RKO (cell line): ENCODE data around the gene GPATCH4.
"Not testable (repeated sequence)": the region's sequence is repeated elsewhere in the genome, so short reads cannot be mapped to it uniquely, and the experiment has no call there.

Experiments used
- DNase-seq: peaks from one replicate; pipeline ENCODE4 v3.0.0-alpha.2; 2016; ENCODE audit warnings: low spot score

The GPATCH4 gene

DNA sequence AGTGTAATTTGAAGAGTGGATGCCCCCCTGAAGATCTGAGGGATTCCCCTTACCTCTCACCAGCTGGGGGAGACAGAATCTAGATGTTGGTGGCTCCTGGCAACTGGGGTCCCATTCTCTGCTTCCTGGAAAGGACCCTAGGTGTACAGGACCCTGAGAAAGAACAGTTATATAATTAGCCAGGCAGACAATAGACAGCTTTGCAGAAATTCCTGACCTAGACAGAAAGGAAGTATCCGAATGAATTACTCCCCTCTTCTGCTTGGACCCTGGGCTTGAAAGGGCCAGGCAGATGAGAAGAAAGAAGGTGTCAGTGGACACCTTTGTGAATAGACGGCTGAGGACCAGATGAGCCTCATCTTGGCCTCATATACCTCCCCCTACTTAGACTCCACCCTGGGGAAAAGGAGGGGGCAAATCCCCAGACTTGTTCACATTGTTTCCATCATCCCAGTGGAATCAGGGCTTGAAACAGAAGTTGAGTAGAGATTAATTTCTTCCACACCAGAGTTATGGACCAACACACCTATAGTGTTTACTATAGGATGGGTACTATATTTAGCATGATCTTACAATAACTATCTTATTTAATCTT is 27.1 kb downstream of the GPATCH4 start:
- DNase-seq = no peak

- DNase-seq = no peak
Measured at GRCh38 chr1:156572663-156573018, 28.6 kb downstream of the GPATCH4 start.

GRCh38 chr1:156571919-156572662 is 29.2 kb downstream of the GPATCH4 start, which contains the start of gene IQGAP3:
IQGAP3 (minus strand) TSS chr1:156572565; CDS start chr1:156572529, 36 bp downstream.
- peak; percentile 87 for DNase-seq

GRCh38 chr1:156571261-156571852 is 29.9 kb downstream of the GPATCH4 start:
- peak; percentile 88 for DNase-seq

DNA sequence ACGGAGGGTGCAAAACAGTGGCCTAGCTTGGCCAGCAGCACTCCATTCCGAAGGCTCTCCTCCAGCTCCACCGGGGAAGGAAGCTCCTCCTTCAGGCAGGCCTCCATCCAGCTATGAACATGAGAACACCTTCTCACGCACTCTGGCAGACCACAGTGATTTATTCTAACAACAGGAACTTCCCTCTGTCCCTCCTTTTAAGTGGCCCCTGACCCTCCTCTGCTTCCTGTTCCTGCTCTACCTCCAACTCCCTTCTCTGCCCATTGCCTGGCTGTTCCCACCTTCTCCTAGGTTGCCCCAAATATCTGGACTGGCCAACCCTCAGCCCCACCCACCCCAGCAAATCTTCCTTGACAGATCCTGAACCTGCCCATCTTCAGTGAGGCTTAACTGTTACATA is 34.8 kb downstream of the GPATCH4 start:
- no peak for DNase-seq

DNA sequence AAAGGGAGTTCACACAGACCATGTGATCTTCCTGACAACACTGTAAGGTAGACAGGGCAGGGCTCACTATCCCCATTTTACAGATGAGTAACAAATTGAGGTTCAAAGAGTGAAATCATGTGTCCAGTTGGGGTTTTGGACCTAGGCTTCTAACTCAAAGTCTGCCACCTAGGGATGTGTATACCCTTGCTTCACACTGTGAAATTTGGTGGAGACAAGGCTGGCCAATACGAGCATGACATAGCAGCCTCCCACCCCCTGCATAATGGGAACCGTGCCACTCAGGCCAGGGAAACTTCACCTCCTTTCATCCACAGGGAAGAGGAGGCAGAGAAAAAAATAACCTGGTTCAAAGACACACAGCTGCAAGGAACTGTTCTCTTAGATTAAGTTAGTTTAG is 35.8 kb downstream of the GPATCH4 start:
- DNase-seq = no peak

DNA sequence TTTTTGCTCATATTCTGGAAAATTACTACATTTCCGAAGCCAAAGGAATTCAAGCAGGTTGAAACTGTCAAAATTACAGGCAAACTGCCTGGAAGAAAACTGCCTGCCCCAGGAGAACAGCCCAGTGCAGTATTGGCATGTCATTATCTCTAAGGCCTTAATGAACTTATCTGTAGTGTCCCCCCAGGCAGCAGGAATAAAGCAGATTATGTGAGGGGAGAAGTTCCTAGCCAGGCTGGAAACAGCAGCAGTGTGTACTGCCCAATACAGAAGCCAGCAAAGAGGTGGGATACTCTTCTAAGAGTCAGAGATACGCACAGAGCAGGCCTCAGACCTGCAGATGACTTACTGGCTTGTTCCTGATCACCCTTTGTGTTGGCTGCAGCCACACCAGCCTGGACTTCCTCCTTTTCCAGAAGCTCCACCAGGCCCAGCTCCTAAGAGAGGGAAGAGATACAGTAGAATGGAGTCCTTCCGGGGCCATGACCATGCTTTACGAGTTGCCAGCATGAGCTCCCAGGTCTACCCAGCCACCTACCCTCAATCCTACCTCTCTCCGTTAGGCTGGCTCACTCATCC is 40.6 kb downstream of the GPATCH4 start:
- DNase-seq = no peak

DNA sequence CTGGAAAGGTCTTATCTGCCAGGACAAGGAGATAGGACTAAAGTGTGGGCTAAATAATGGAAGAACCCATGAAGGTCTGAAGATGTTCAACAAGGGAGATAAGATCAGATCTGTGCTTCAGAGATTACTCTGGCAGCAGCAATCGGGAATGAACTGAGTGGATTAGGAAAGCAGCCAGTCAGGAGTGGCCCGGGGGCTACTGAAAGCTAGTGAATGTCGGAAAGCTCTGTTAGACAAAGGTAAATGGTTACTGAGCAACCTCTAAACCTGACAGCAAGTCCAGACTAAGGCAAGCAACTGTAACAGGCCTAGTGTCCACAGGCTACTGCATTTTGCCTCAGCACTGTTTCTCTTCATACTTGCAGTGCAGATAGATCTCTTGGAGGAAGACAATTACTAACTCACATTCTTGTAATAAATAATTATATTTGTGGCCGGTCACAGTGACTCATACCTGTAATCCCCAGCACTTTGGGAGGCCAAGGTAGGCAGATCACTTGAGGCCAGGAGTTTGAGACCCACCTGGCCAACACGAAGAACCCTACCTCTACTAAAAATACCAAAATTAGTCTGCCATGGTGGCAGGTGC is 41.4 kb downstream of the GPATCH4 start:
- DNase-seq = no peak

GRCh38 chr1:156559086-156559796 is 42.0 kb downstream of the GPATCH4 start:
- no peak for DNase-seq

DNA sequence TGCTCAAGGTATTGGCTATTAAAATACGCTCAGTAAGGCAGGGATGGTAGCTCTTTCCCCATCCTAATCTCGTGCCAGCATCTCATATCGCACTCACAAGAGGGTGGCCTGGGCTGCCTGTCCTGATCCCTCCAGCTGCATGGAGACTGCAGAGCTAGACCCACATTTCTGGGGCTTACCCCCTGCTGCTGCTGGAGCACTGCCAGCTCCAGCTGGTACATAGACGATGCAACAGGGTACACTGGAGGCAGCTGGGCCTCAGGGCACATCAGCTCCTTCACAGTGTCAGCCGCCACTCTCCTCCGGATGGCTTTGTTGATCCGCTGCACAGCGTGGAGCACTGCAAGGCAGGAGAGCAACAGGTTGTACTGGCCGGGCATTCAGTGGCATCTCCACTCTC is 44.9 kb downstream of the GPATCH4 start:
- DNase-seq = no peak

DNA sequence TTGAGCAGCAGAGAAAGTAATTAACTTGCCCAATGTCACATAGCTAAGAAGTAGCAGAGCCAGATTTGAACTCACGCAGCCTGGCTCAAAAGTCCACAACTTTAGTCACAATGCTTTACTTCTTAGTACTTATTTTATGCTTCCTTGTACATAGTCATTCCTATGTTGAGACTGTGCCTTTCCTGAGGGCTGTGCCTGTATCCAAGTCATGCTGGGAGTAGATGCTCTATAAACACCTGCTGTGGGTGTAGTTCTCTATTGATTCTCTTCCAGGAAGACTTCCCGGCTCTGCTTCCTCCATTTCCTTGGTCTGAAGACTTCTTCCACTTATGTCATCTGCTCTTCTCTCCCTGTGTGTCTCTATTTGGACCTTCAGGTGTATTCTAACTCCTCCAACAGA is 45.6 kb downstream of the GPATCH4 start:
- no peak for DNase-seq

- no peak for DNase-seq
Measured at GRCh38 chr1:156554971-156555370, 46.3 kb downstream of the GPATCH4 start.

DNA sequence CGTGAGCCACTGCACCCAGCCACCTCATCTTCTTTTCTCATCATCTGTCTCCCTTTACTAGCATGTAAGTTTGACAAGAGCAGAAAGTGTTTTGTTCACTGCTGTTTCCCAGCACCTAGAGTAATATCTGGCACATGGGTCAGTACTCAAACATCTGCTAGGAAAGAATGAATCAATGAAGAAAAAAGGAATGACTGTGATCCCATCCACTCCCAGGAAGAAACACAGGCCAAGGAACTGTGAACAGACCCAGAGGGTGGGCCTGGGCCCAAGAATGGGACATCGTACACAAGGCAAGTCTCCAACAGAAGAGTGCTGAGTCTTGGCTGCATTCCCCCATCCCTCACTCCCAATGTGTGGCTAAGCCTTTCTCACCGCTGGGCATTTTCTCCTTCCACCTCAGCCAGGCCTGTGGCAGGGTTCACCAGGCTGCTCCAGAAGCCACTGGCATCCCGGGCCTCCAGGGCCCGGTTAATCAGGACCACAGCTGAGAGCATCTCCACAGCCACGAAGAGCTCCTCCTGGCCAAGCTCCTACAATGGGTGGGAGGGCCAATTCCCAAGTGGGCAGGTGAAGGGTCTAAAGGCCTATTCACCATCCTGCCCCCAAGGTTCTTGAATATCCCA is 47.3 kb downstream of the GPATCH4 start:
- DNase-seq = no peak

DNA sequence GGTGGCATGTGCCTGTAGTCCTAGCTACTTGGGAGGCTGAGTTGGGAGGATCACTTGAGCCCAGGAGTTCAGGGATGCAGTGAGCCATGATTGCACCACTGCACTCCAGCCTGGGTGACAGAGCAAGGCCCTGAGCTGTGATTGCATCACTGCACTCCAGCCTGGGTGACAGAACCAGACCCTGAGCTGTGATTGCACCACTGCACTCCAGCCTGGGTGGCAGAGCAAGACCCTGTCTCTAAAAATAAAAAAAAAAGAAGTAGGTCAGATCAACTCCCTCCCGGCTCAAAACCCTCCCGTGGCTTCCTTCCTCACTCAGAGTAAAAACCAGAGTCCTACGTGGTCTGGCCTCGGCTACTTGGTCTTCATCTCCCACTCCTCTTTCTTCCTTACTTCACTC is 48.3 kb downstream of the GPATCH4 start:
- not testable (repeated sequence) for DNase-seq

DNA sequence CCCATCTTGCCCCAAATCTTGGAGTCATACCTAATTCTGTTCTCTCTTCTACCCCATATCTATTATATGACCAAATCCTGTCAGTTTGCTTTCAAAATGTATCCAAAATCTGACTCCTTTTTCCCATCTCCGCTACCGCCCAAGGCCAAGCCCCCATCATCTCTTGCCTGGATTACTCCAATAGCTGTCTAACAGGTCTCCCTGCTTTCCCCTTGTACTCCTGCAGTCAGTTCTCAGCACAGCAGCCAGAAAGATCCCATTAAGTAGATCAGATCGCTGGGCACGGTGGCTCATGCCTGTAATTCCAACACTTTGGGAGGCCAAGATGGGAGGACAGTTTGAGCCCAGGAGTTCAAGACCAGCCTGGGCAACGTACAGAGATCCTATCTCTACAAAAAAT is 48.8 kb downstream of the GPATCH4 start:
- no peak for DNase-seq

DNA sequence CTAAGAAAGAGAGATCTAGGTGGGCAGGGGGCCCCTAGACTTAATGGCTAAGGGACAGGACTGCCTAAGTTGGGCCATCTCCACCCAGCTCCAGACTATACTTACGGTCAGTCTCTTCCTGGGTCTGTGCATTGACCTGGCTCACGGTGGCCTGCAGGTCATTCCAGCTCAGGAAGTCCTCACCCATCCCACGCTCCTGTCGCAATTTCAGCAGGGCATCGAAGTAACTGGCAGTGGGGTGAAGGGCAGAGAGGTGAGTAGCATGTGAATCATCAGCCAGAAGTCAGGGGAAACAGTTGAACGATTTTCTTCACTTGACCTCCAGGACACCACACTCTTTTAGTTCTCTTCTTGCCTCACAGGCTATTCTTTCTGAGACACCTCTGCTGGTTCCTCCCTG is 49.4 kb downstream of the GPATCH4 start:
- DNase-seq = peak; percentile 32

- DNase-seq = no peak
Measured at GRCh38 chr1:156551066-156551643, 50.1 kb downstream of the GPATCH4 start.

- no peak for DNase-seq
Measured at GRCh38 chr1:156550346-156550745, 50.9 kb downstream of the GPATCH4 start.

DNA sequence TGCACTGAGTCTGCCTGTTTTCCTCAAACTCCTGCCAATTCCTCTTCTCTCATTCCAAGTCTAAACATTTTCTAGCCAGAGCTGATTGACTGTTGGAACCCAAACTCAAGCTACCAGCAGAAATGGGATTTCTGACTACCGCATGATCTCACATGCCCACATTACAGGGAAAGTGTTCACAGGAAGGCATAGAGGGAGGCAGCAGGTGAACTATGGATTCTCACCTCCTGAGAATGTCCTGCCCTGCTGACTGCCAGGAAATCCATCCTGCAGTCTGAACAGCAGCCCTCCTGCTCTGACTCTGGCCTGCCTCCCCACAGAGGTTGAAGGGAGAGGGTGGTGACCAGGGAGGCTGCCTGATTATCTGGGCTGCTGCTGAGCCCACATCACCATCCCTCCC is 51.4 kb downstream of the GPATCH4 start:
- DNase-seq = no peak

- no peak for DNase-seq
Measured at GRCh38 chr1:156549390-156549789, 51.9 kb downstream of the GPATCH4 start.

DNA sequence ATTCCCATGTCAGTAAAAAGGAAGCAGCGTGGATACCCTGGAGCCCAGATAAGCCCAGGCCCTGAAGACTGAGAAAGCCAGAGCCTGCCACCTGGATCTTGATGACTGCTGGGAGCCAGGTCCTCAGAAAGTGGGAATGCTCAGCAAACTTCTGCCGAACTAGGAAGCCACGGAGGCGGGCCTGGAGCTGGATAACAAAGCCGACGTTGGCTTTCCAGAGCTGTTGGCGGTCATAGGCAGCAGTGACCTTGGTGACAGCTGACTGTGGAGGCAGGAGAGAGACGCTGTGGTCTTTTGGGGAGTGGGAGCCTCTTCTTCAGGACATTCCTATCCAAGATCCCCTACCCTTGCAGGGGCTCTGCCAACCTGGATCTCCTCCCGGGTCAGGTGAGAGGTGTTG is 53.3 kb downstream of the GPATCH4 start:
- no peak for DNase-seq
